Neuronal stem cell (in vitro differentiated cells): ENCODE measurements around the gene DLG1.

Experiments used
- DNase-seq: peaks from one replicate; pipeline ENCODE4 v3.0.0-alpha.2; 2013; ENCODE audit warnings: low spot score
- H2AFZ ChIP-seq: one replicate; pipeline ENCODE4 v1.6.1; 2013; ENCODE audit warnings: mild to moderate bottlenecking, low read length, inconsistent platforms
- H2AK5ac ChIP-seq: 2 replicates; pipeline ENCODE4 v1.6.1; 2013; ENCODE audit warnings: low read depth, mild to moderate bottlenecking, inconsistent platforms, low read length, moderate library complexity, mixed read lengths
- H2BK120ac ChIP-seq: 2 replicates; pipeline ENCODE4 v1.6.1; 2013; ENCODE audit warnings: low read depth, mild to moderate bottlenecking, inconsistent platforms, low read length, moderate library complexity, mixed read lengths
- H2BK12ac ChIP-seq: one replicate; pipeline ENCODE4 v1.6.1; 2013; ENCODE audit warnings: low read length, inconsistent platforms
- H2BK15ac ChIP-seq: 2 replicates; pipeline ENCODE4 v1.6.1; 2013; ENCODE audit warnings: mild to moderate bottlenecking, low read length, inconsistent platforms, mixed read lengths
- H2BK5ac ChIP-seq: one replicate; pipeline ENCODE4 v1.6.1; 2013; ENCODE audit warnings: inconsistent platforms, mild to moderate bottlenecking, low read length, moderate library complexity
- H3K14ac ChIP-seq: one replicate; pipeline ENCODE4 v1.6.1; 2013; ENCODE audit warnings: low read length, inconsistent platforms
- H3K18ac ChIP-seq: 2 replicates; pipeline ENCODE4 v1.6.1; 2013; ENCODE audit warnings: low read length, inconsistent platforms
- H3K23ac ChIP-seq: 2 replicates; pipeline ENCODE4 v1.6.1; 2013; ENCODE audit warnings: low read depth, mild to moderate bottlenecking, mixed read lengths, low read length, inconsistent platforms; ENCODE audit not compliant: poor library complexity
- H3K27ac ChIP-seq: replicated peaks from 3 replicates; pipeline ENCODE4 v1.5.1; 2013; ENCODE audit warnings: low read length, inconsistent platforms
- H3K27me3 ChIP-seq, 3 experiments: 2 replicates each; pipeline ENCODE4 v1.6.1; 2013; ENCODE audit warnings: low read length in 3 of 3, mild to moderate bottlenecking in 2 of 3, inconsistent platforms in 1 of 3, low read depth in 1 of 3, mixed read lengths in 1 of 3, moderate library complexity in 1 of 3; ENCODE audit not compliant: control insufficient read depth in 3 of 3, insufficient read depth in 3 of 3
- H3K36me3 ChIP-seq, 2 donors: replicated peaks in 1 of 2; 2 replicates each; pipeline ENCODE4 v1.6.1; 2013; ENCODE audit warnings: low read length in 2 of 2; ENCODE audit not compliant: control insufficient read depth in 2 of 2, insufficient read depth in 2 of 2
- H3K4ac ChIP-seq: 2 replicates; pipeline ENCODE4 v1.6.1; 2013; ENCODE audit warnings: inconsistent platforms, mild to moderate bottlenecking, low read length, moderate library complexity
- H3K4me1 ChIP-seq, 2 donors: 1 replicate in 1 of 2; 2 replicates in 1 of 2; pipeline ENCODE4 v1.6.1; 2013; ENCODE audit warnings: low read length in 2 of 2, low read depth in 1 of 2; ENCODE audit not compliant: control insufficient read depth in 2 of 2, insufficient read depth in 1 of 2
- H3K4me2 ChIP-seq: one replicate; pipeline ENCODE4 v1.6.1; 2013; ENCODE audit warnings: mild to moderate bottlenecking, low read length, inconsistent platforms; ENCODE audit not compliant: insufficient read depth, poor library complexity, severe bottlenecking
- H3K4me3 ChIP-seq, 2 donors: 2 replicates each; pipeline ENCODE4 v1.5.1; 2013; ENCODE audit warnings: low read length in 2 of 2, mild to moderate bottlenecking in 2 of 2, inconsistent platforms in 1 of 2, moderate library complexity in 1 of 2
- H3K79me1 ChIP-seq: one replicate; pipeline ENCODE4 v1.6.1; 2013; ENCODE audit warnings: low read depth, mild to moderate bottlenecking, inconsistent platforms, low read length, moderate library complexity
- H3K9ac ChIP-seq: one replicate; pipeline ENCODE4 v1.6.1; 2013; ENCODE audit warnings: mild to moderate bottlenecking, low read depth, low read length, inconsistent platforms; ENCODE audit not compliant: poor library complexity
- H3K9me3 ChIP-seq, 2 donors: replicated peaks in 1 of 2; 2 replicates each; pipeline versions ENCODE3 to v1.6.1; 2013; ENCODE audit warnings: low read length in 2 of 2, mild to moderate bottlenecking in 2 of 2, inconsistent platforms in 1 of 2, low read depth in 1 of 2, mixed read lengths in 1 of 2, moderate library complexity in 1 of 2; ENCODE audit not compliant: control insufficient read depth in 2 of 2, insufficient read depth in 1 of 2
- H4K8ac ChIP-seq: one replicate; pipeline ENCODE4 v1.6.1; 2013; ENCODE audit warnings: low read depth, mild to moderate bottlenecking, inconsistent platforms, low read length, moderate library complexity
- H4K91ac ChIP-seq: one replicate; pipeline ENCODE4 v1.6.1; 2013; ENCODE audit warnings: low read length, low read depth, mild to moderate bottlenecking, inconsistent platforms; ENCODE audit not compliant: poor library complexity
- WGBS, 2 donors: extraction: QIAGEN DNeasy Blood & Tissue Kit; methylation state at CpG; one replicate each; pipeline ENCODE4 v1.1.7; 2013; ENCODE audit warnings: missing lambda C conversion rate in 2 of 2, mixed read lengths in 1 of 2; ENCODE audit not compliant: insufficient read length in 2 of 2, insufficient replicate concordance in 1 of 2; ENCODE audit errors: extremely low coverage in 2 of 2; 5-methylcytosine and 5-hydroxymethylcytosine counted together

DLG1 gene

GRCh38 chr3:197343656-197344408 is 45.4 kb upstream of the DLG1 start:
- H3K4me3 ChIP-seq = no peak overlapping the region
- no peaks in the 10 kb centered on the region for H3K27me3 ChIP-seq
- DNase-seq = no peak
- no peak overlapping the region for H3K18ac ChIP-seq
- no peak overlapping the region for H3K4me2 ChIP-seq
- H3K23ac ChIP-seq = no peak overlapping the region
- H2BK120ac ChIP-seq = no peak overlapping the region
- H3K27ac ChIP-seq = no peak overlapping the region
- WGBS, 2 donors = no CpG with 5 or more reads among the region's 10 CpGs
- H2BK5ac ChIP-seq = no peak overlapping the region
- no peak overlapping the region for H4K8ac ChIP-seq
- no peak overlapping the region for H2AK5ac ChIP-seq
- H3K79me1 ChIP-seq = no peaks in the 10 kb centered on the region
- no peaks in the 10 kb centered on the region for H3K9me3 ChIP-seq
- no peak overlapping the region for H2BK15ac ChIP-seq
- H4K91ac ChIP-seq = no peak overlapping the region
- H3K4me1 ChIP-seq = peaks cover 6 to 8% of the 10 kb centered on the region in 2 donors
- H3K4ac ChIP-seq = no peak overlapping the region
- H2BK12ac ChIP-seq = no peak overlapping the region
- no peak overlapping the region for H3K9ac ChIP-seq
- H2AFZ ChIP-seq = no peak overlapping the region
- no peak overlapping the region for H3K14ac ChIP-seq
- no peaks in the 10 kb centered on the region for H3K36me3 ChIP-seq

- H3K4ac ChIP-seq = no peak overlapping the region
- no peak overlapping the region for H3K4me2 ChIP-seq
- H3K18ac ChIP-seq = no peak overlapping the region
- no peak overlapping the region for H3K27ac ChIP-seq
- no peak overlapping the region for H3K14ac ChIP-seq
- no peak overlapping the region for H2AK5ac ChIP-seq
- no peak overlapping the region for H3K9ac ChIP-seq
- H2BK12ac ChIP-seq = no peak overlapping the region
- H4K8ac ChIP-seq = no peak overlapping the region
- no peaks in the 10 kb centered on the region for H3K27me3 ChIP-seq
- H2BK120ac ChIP-seq = no peak overlapping the region
- no peaks in the 10 kb centered on the region for H3K36me3 ChIP-seq
- H4K91ac ChIP-seq = no peak overlapping the region
- H2BK5ac ChIP-seq = no peak overlapping the region
- H3K4me3 ChIP-seq = no peak overlapping the region
- WGBS, 2 donors = no CpG with 5 or more reads among the region's 6 CpGs
- no peak overlapping the region for H2AFZ ChIP-seq
- H3K9me3 ChIP-seq = no peaks in the 10 kb centered on the region
- no peak for DNase-seq
- H3K4me1 ChIP-seq = peaks cover 6 to 8% of the 10 kb centered on the region in 2 donors
- no peak overlapping the region for H3K23ac ChIP-seq
- no peaks in the 10 kb centered on the region for H3K79me1 ChIP-seq
- H2BK15ac ChIP-seq = no peak overlapping the region
These were observed 44.7 kb upstream of the DLG1 start for GRCh38 chr3:197343111-197343510.

GRCh38 chr3:197340521-197340871 is 42.1 kb upstream of the DLG1 start:
- peaks cover 9 to 11% of the 10 kb centered on the region in 2 donors for H3K4me1 ChIP-seq
- H3K4me3 ChIP-seq = no peak overlapping the region
- no peak overlapping the region for H3K27ac ChIP-seq
- H3K23ac ChIP-seq = no peak overlapping the region
- H2BK15ac ChIP-seq = no peak overlapping the region
- H3K9me3 ChIP-seq = no peaks in the 10 kb centered on the region
- no peaks in the 10 kb centered on the region for H3K36me3 ChIP-seq
- H3K4ac ChIP-seq = no peak overlapping the region
- no peak overlapping the region for H2AK5ac ChIP-seq
- H2BK5ac ChIP-seq = no peak overlapping the region
- no peak overlapping the region for H3K14ac ChIP-seq
- H3K18ac ChIP-seq = no peak overlapping the region
- no peak overlapping the region for H3K4me2 ChIP-seq
- DNase-seq = no peak
- H4K8ac ChIP-seq = no peak overlapping the region
- peak overlapping the region; percentile 84 for H2AFZ ChIP-seq
- peaks cover 0 to 3% (median 0%) of the 10 kb centered on the region in 3 experiments for H3K27me3 ChIP-seq
- no peak overlapping the region for H4K91ac ChIP-seq
- no peak overlapping the region for H3K9ac ChIP-seq
- no peaks in the 10 kb centered on the region for H3K79me1 ChIP-seq
- H2BK120ac ChIP-seq = no peak overlapping the region
- H2BK12ac ChIP-seq = no peak overlapping the region

- Histone ChIP-seq H3K18ac (peak overlapping the region; percentile 49), H3K27me3 (peaks cover 0 to 4% (median 0%) of the 10 kb centered on the region in 3 experiments), H3K27ac (no peak overlapping the region), H3K14ac (no peak overlapping the region), H3K36me3 (no peaks in the 10 kb centered on the region), H2BK120ac (no peak overlapping the region), H3K79me1 (no peaks in the 10 kb centered on the region), H2BK5ac (no peak overlapping the region), H2AK5ac (peak overlapping the region; percentile 3), H3K4me3 (no peak overlapping the region), H4K8ac (no peak overlapping the region), H3K23ac (no peak overlapping the region), H3K4ac (no peak overlapping the region), H2BK12ac (no peak overlapping the region), H3K4me2 (no peak overlapping the region), H2AFZ (peak overlapping the region; percentile 84), H3K4me1 (peaks cover 13 to 14% of the 10 kb centered on the region in 2 donors), H3K9me3 (no peaks in the 10 kb centered on the region), H3K9ac (no peak overlapping the region), H2BK15ac (no peak overlapping the region), H4K91ac (peak overlapping the region; percentile 6)
- DNase-seq = no peak
- WGBS, 2 donors = no CpG with 5 or more reads among the region's 12 CpGs
These were observed 41.6 kb upstream of the DLG1 start for GRCh38 chr3:197339841-197340520.
